HCT116 (cell line): Measurements from ENCODE around the gene TJP3. TPM values are rescaled to one million over a fixed set of nuclear protein-coding genes. Genes with fewer than 3 reads are reported as not detected.

Experiments
- ATAC-seq: fragments of 200-7000 bp; cut with Tn5 transposase; 2 replicates; pipeline ENCODE4 v1.9.1; 2020; ENCODE audit warnings: mild to moderate bottlenecking, moderate library complexity
- BruUV-seq: library from RNA; stranded (reverse); fragments of 400-500 nt; replicated peaks from 2 replicates; lab custom pipeline; 2021; lab: Mats Ljungman, UMichigan
- CTCF ChIA-PET: fragments of 300-600 bp; sonication (Branson Sonifier 250); formaldehyde crosslinking; loops from one replicate; lab custom pipeline; 2021; ENCODE audit warnings: antibody characterized with exemption; lab: Charles Lee
- POLR2A ChIA-PET: fragments of 300-600, 350-600 bp; sonication (Branson Sonifier 250); formaldehyde crosslinking; loops from one replicate; lab custom pipeline; 2021; ENCODE audit warnings: antibody characterized with exemption; lab: Charles Lee
- RAD21 ChIA-PET, 2 experiments: fragments of 300-600 bp; sonication (Branson Sonifier 250); formaldehyde crosslinking; loops; one replicate each; lab custom pipeline; 2023; ENCODE audit warnings: low total read pairs in 2 of 2; ENCODE audit not compliant: uncharacterized antibody in 2 of 2, unreplicated experiment in 2 of 2, low non-redundant PET in 1 of 2; lab: Charles Lee
- DNase-seq: peaks from one replicate; pipeline ENCODE4 v3.0.0-alpha.2; 2010; ENCODE audit warnings: low read depth, low spot score
- H2AFZ ChIP-seq: fragments of 200-600 bp; shearing (Covaris generic), sonication (generic); 2 replicates; pipeline ENCODE4 v1.6.1; 2017; ENCODE audit warnings: low read depth, mixed run types, mixed read lengths, antibody characterized with exemption, low read length; ENCODE audit not compliant: poor library complexity, severe bottlenecking
- H3K27ac ChIP-seq: 2 replicates; pipeline ENCODE4 v1.5.1; 2012; ENCODE audit warnings: low read depth, low read length
- H3K27me3 ChIP-seq: fragments of 200-600 bp; sonication (generic); 2 replicates; pipeline ENCODE4 v1.6.1; 2016; ENCODE audit warnings: mixed run types, low read length, mixed read lengths; ENCODE audit not compliant: insufficient read depth
- H3K36me3 ChIP-seq, 2 experiments: fragments of 200-500 bp in 1 of 2; fragments of 200-600 bp in 1 of 2; sonication (Bioruptor generic) in 1 of 2; sonication (generic) in 1 of 2; 2 replicates each; pipeline versions ENCODE4 v1.5.1 to v1.6.1; 2014 to 2016; ENCODE audit warnings: low read length in 2 of 2, inconsistent platforms in 1 of 2, mixed read lengths in 1 of 2, mixed run types in 1 of 2; ENCODE audit not compliant: insufficient read depth in 2 of 2, control insufficient read depth in 1 of 2
- H3K4me1 ChIP-seq, 2 experiments: fragments of 200-600 bp in 1 of 2; sonication (generic) in 1 of 2; 2 replicates each; pipeline versions ENCODE4 v1.5.1 to v1.6.1; 2012 to 2017; ENCODE audit warnings: low read length in 2 of 2, inconsistent platforms in 1 of 2, mild to moderate bottlenecking in 1 of 2, mixed read lengths in 1 of 2, mixed run types in 1 of 2, moderate library complexity in 1 of 2; ENCODE audit not compliant: insufficient read depth in 2 of 2, control insufficient read depth in 1 of 2
- H3K4me2 ChIP-seq: fragments of 200-600 bp; sonication (generic); 2 replicates; pipeline ENCODE4 v1.6.1; 2017; ENCODE audit warnings: mixed run types, low read length, mixed read lengths
- H3K4me3 ChIP-seq, 2 experiments: fragments of 200-600 bp in 1 of 2; sonication (generic) in 1 of 2; replicated peaks in 1 of 2; 2 replicates each; pipeline ENCODE4 v1.5.1; 2011 to 2016; ENCODE audit warnings: low read length in 2 of 2, control low read depth in 1 of 2, low read depth in 1 of 2, mild to moderate bottlenecking in 1 of 2, mixed read lengths in 1 of 2, mixed run types in 1 of 2
- H3K79me2 ChIP-seq: fragments of 200-600 bp; sonication (generic); 2 replicates; pipeline ENCODE4 v1.6.1; 2017; ENCODE audit warnings: mild to moderate bottlenecking, mixed run types, low read length, moderate library complexity, mixed read lengths; ENCODE audit not compliant: insufficient read depth
- H3K9ac ChIP-seq: fragments of 200-600 bp; sonication (generic); 2 replicates; pipeline ENCODE4 v1.6.1; 2016; ENCODE audit warnings: low read length, mixed read lengths
- H3K9me2 ChIP-seq: fragments of 200-600 bp; sonication (generic), shearing (Covaris generic); 2 replicates; pipeline ENCODE4 v1.6.1; 2017; ENCODE audit warnings: mixed run types, mild to moderate bottlenecking, moderate library complexity; ENCODE audit not compliant: insufficient read depth
- H3K9me3 ChIP-seq, 2 experiments: fragments of 200-500 bp in 1 of 2; fragments of 200-600 bp in 1 of 2; sonication (Bioruptor generic) in 1 of 2; sonication (generic) in 1 of 2; 2 replicates each; pipeline ENCODE4 v1.6.1; 2014 to 2017; ENCODE audit warnings: low read length in 2 of 2, mixed read lengths in 2 of 2, inconsistent platforms in 1 of 2, low read depth in 1 of 2, mild to moderate bottlenecking in 1 of 2, mixed run types in 1 of 2, moderate library complexity in 1 of 2; ENCODE audit not compliant: control insufficient read depth in 1 of 2, insufficient read depth in 1 of 2
- H4K20me1 ChIP-seq: fragments of 200-600 bp; sonication (generic), shearing (Covaris generic); 2 replicates; pipeline ENCODE4 v1.6.1; 2017; ENCODE audit warnings: mixed run types, mild to moderate bottlenecking, moderate library complexity; ENCODE audit not compliant: insufficient read depth
- ATF3 ChIP-seq: IDR thresholded peaks from 2 replicates; pipeline ENCODE4 v1.6.1; 2012
- EGR1 ChIP-seq: IDR thresholded peaks from 2 replicates; pipeline ENCODE4 v1.6.1; 2012; ENCODE audit warnings: low read depth
- ELF1 ChIP-seq: IDR thresholded peaks from 2 replicates; pipeline ENCODE4 v1.6.1; 2012; ENCODE audit warnings: low read depth, borderline replicate concordance
- EZH2phosphoT487 ChIP-seq: fragments of 200-600 bp; IDR thresholded peaks from 2 replicates; pipeline ENCODE4 v1.6.1; 2018; ENCODE audit warnings: antibody characterized with exemption, borderline replicate concordance
- JUND ChIP-seq: IDR thresholded peaks from 2 replicates; pipeline ENCODE4 v1.6.1; 2012
- POLR2A ChIP-seq: IDR thresholded peaks from 2 replicates; pipeline ENCODE4 v1.7.0; 2011; ENCODE audit warnings: borderline replicate concordance; ENCODE audit not compliant: insufficient read depth, insufficient read length; ENCODE audit errors: extremely low read depth
- POLR2AphosphoS5 ChIP-seq: IDR thresholded peaks from 2 replicates; pipeline ENCODE4 v1.6.1; 2011; ENCODE audit warnings: mild to moderate bottlenecking, low read depth, low read length, moderate library complexity
- REST ChIP-seq: IDR thresholded peaks from 2 replicates; pipeline ENCODE4 v1.6.1; 2012; ENCODE audit warnings: low read depth
- SIN3A ChIP-seq: IDR thresholded peaks from 2 replicates; pipeline ENCODE4 v1.6.1; 2012; ENCODE audit warnings: low read depth
- SP1 ChIP-seq: IDR thresholded peaks from 2 replicates; pipeline ENCODE4 v1.6.1; 2012; ENCODE audit warnings: low read depth
- SRF ChIP-seq: IDR thresholded peaks from 2 replicates; pipeline ENCODE4 v1.6.1; 2012; ENCODE audit warnings: low read depth
- TCF7L2 ChIP-seq: IDR thresholded peaks from 2 replicates; pipeline ENCODE4 v1.7.0; 2011; ENCODE audit warnings: borderline replicate concordance, inconsistent platforms; ENCODE audit not compliant: insufficient read depth, insufficient read length; ENCODE audit errors: extremely low read depth
- YY1 ChIP-seq: IDR thresholded peaks from 2 replicates; pipeline ENCODE4 v1.6.1; 2011; ENCODE audit warnings: low read length, low read depth, moderate library complexity, mild to moderate bottlenecking; ENCODE audit not compliant: insufficient replicate concordance; ENCODE audit errors: extremely low read depth
- ZFX ChIP-seq: fragments of 450-650 bp; IDR thresholded peaks from 2 replicates; pipeline ENCODE4 v1.6.1; 2017
- ZNF274 ChIP-seq: fragments of 200-500 bp; sonication (Bioruptor generic); IDR thresholded peaks from 2 replicates; pipeline ENCODE4 v1.6.1; 2014; ENCODE audit warnings: mild to moderate bottlenecking, low read depth, low read length, inconsistent platforms
- intact Hi-C: fragments of 100-400 bp; cut with micrococcal nuclease; formaldehyde crosslinking; loops from 2 replicates; pipeline ENCODE4 v1.10.0; 2022
- total RNA-seq: library from RNA; stranded (reverse); gene quantifications from one replicate; pipeline ENCODE4 v1.2.1, GENCODE V29; 2021; ENCODE audit not compliant: unreplicated experiment
- TF ChIP-seq, protein P1 (sequence below), 3 experiments: fragments of 200-600 bp in 1 of 3; sonication (generic) in 1 of 3; IDR thresholded peaks in 2 of 3; conservative IDR thresholded peaks in 1 of 3; 2 replicates each; pipeline ENCODE4 v1.5.1; 2012 to 2017; ENCODE audit warnings: low read depth in 2 of 3, low read length in 2 of 3, antibody characterized with exemption in 1 of 3, borderline replicate concordance in 1 of 3, control low read depth in 1 of 3, mild to moderate bottlenecking in 1 of 3, mixed read lengths in 1 of 3, mixed run types in 1 of 3, moderate library complexity in 1 of 3; ENCODE audit not compliant: insufficient read depth in 1 of 3

TJP3 gene
- total RNA-seq, 1 experiment from 2014 or later = 69.6 TPM

DNA sequence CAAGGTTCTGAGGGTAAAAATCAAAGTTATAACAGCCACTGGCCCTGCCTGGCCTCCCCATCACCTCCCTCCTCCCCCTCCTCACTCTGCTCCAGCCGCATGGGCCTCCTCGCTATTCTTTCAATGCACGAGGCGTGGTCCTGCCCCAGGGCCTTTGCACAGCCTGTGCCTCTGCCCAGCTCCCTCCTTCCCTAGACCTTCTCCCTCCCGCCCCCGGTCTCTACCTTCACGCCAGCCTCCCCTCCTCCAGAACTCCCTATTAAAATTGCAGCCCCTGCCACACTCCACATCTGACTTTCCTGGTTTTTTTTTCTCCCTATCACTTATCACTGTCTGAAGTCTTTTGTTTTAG lies 60.5 kb downstream of the TJP3 start:
- ChIA-PET POLR2A (no interaction called here), RAD21 (no interaction called here), CTCF (no interaction called here)
- H4K20me1 ChIP-seq = no peaks in the 10 kb centered on the region
- intact Hi-C loops = no loop called here
- no peak overlapping the region for H2AFZ ChIP-seq
- no peak overlapping the region for H3K9ac ChIP-seq
- DNase-seq (no peak), ATAC-seq (no peak)
- H3K9me3 ChIP-seq = no peaks in the 10 kb centered on the region
- H3K79me2 ChIP-seq = no peaks in the 10 kb centered on the region
- TF ChIP-seq POLR2A (no peak), SIN3A (no peak), ZNF274 (no peak), SRF (no peak), TCF7L2 (no peak), JUND (no peak), ZFX (no peak)
- H3K27me3 ChIP-seq = no peaks in the 10 kb centered on the region
- no peaks in the 10 kb centered on the region for H3K4me1 ChIP-seq
- no peak overlapping the region for H3K4me3 ChIP-seq
- H3K4me2 ChIP-seq = no peak overlapping the region
- no peak overlapping the region for H3K27ac ChIP-seq
- peaks cover 0 to 5% of the 10 kb centered on the region in 2 experiments; a peak in 2 of 4 replicates for H3K36me3 ChIP-seq
- BruUV-seq = no TSS peak
- H3K9me2 ChIP-seq = no peaks in the 10 kb centered on the region

DNA sequence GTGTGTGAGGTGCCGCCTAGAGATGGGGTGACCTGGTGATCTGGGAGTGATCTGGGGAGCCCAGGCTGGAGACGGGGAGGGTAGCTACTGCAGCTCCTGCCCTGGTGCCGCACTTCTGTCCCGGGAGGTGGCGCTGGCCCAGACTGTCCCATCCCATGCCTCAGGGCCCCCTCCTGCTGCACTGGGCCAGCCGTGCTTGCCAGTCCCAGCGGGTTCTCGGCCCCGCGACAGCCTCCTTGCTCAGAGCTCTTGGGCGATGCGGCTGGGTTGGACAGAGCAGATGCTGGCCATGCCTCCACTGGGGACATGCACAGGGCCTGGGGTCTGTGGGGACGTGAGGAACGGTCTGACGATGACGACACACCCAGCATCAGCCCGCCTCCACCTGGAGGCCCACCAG lies 61.3 kb downstream of the TJP3 start:
- CTCF ChIA-PET = interaction anchor here (0.5 kb wide), 1 partner anchor 418 kb away, joined by 3 read pairs; no protein-coding TSS in a partner anchor
- Histone ChIP-seq H3K27me3 (no peaks in the 10 kb centered on the region), H3K9me2 (no peaks in the 10 kb centered on the region), H4K20me1 (no peaks in the 10 kb centered on the region), H3K9ac (no peak overlapping the region), H3K4me2 (no peak overlapping the region), H3K4me1 (no peaks in the 10 kb centered on the region), H3K9me3 (no peaks in the 10 kb centered on the region), H3K27ac (no peak overlapping the region), H2AFZ (no peak overlapping the region), H3K4me3 (no peak overlapping the region), H3K79me2 (no peaks in the 10 kb centered on the region), H3K36me3 (peaks cover 0 to 5% of the 10 kb centered on the region in 2 experiments; a peak in 2 of 4 replicates)
- BruUV-seq = no TSS peak
- no peak for ATAC-seq
- intact Hi-C loops = no loop called here
- POLR2A ChIA-PET = no interaction called here
- TF ChIP-seq SRF = no peak
- TF ChIP-seq POLR2A = no peak
- TF ChIP-seq ZFX = no peak
- no peak for TF ChIP-seq ATF3
- no peak for TF ChIP-seq REST
- no peak for TF ChIP-seq YY1
- TF ChIP-seq EZH2phosphoT487 = no peak
- TF ChIP-seq ZNF274 = no peak
- no peak for TF ChIP-seq ELF1
- no peak for TF ChIP-seq SP1
- no peak for TF ChIP-seq POLR2AphosphoS5
- TF ChIP-seq EGR1 = no peak
- TF ChIP-seq, protein P1, sequence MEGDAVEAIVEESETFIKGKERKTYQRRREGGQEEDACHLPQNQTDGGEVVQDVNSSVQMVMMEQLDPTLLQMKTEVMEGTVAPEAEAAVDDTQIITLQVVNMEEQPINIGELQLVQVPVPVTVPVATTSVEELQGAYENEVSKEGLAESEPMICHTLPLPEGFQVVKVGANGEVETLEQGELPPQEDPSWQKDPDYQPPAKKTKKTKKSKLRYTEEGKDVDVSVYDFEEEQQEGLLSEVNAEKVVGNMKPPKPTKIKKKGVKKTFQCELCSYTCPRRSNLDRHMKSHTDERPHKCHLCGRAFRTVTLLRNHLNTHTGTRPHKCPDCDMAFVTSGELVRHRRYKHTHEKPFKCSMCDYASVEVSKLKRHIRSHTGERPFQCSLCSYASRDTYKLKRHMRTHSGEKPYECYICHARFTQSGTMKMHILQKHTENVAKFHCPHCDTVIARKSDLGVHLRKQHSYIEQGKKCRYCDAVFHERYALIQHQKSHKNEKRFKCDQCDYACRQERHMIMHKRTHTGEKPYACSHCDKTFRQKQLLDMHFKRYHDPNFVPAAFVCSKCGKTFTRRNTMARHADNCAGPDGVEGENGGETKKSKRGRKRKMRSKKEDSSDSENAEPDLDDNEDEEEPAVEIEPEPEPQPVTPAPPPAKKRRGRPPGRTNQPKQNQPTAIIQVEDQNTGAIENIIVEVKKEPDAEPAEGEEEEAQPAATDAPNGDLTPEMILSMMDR (IDR thresholded peaks at IDR 0.05 in 2 of 3, conservative IDR thresholded peaks at IDR 0.05 in 1 of 3; ENCODE audit: borderline replicate concordance in 1 of 3, insufficient read depth in 1 of 3, low read depth in 2 of 3, low read length in 2 of 3) = no peak
- RAD21 ChIA-PET = no interaction called here
- no peak for DNase-seq
